CD14-positive monocyte (primary cell): Measurements from ENCODE around the gene LDLRAD4. TPM values are rescaled to one million over a fixed set of nuclear protein-coding genes. Genes with fewer than 3 reads are reported as not detected.

Source experiments
- DNase-seq, 3 donors: peaks; one replicate each; pipeline ENCODE4 v3.0.0-alpha.2; 2011 to 2022
- H2AFZ ChIP-seq: 2 replicates; pipeline ENCODE4 v1.6.0; 2012; ENCODE audit warnings: mild to moderate bottlenecking, low read depth, low read length, inconsistent platforms; ENCODE audit not compliant: insufficient read depth, poor library complexity, severe bottlenecking
- H3K27ac ChIP-seq, 2 donors: 1 replicate in 1 of 2; 2 replicates in 1 of 2; pipeline ENCODE4 v1.5.1; 2012 to 2013; ENCODE audit warnings: low read length in 2 of 2, control low read depth in 1 of 2, inconsistent platforms in 1 of 2, low read depth in 1 of 2, mild to moderate bottlenecking in 1 of 2
- H3K27me3 ChIP-seq, 2 donors: one replicate each; pipeline versions ENCODE4 v1.6.0 to v1.6.1; 2011 to 2013; ENCODE audit warnings: low read length in 2 of 2; ENCODE audit not compliant: control insufficient read depth in 2 of 2, insufficient read depth in 2 of 2
- H3K36me3 ChIP-seq, 2 donors: replicated peaks in 1 of 2; 1 replicate in 1 of 2; 2 replicates in 1 of 2; pipeline versions ENCODE4 v1.5.1 to v1.6.1; 2012 to 2013; ENCODE audit warnings: low read length in 2 of 2, control low read depth in 1 of 2, inconsistent platforms in 1 of 2, mild to moderate bottlenecking in 1 of 2; ENCODE audit not compliant: insufficient read depth in 2 of 2, control insufficient read depth in 1 of 2
- H3K4me1 ChIP-seq, 2 donors: 1 replicate in 1 of 2; 2 replicates in 1 of 2; pipeline versions ENCODE4 v1.5.1 to v1.6.1; 2012 to 2013; ENCODE audit warnings: low read length in 2 of 2, control low read depth in 1 of 2, inconsistent platforms in 1 of 2, mild to moderate bottlenecking in 1 of 2, moderate library complexity in 1 of 2; ENCODE audit not compliant: insufficient read depth in 2 of 2, control insufficient read depth in 1 of 2
- H3K4me2 ChIP-seq: replicated peaks from 2 replicates; pipeline ENCODE3; 2012; ENCODE audit warnings: low read length, moderate library complexity, mild to moderate bottlenecking; ENCODE audit not compliant: poor library complexity, severe bottlenecking; ENCODE audit errors: extremely low read depth
- H3K4me3 ChIP-seq, 3 experiments: fragments of 200-600 bp in 1 of 3; sonication (generic) in 1 of 3; replicated peaks in 1 of 3; 1 replicate in 2 of 3; 2 replicates in 1 of 3; pipeline ENCODE4 v1.5.1; 2011 to 2013; ENCODE audit warnings: low read length in 3 of 3, mild to moderate bottlenecking in 3 of 3, control low read depth in 2 of 3, low read depth in 2 of 3, inconsistent platforms in 1 of 3, moderate library complexity in 1 of 3
- H3K79me2 ChIP-seq: 2 replicates; pipeline ENCODE4 v1.6.0; 2012; ENCODE audit warnings: mild to moderate bottlenecking, control low read depth, inconsistent platforms, low read length, moderate library complexity; ENCODE audit not compliant: insufficient read depth
- H3K9ac ChIP-seq: 2 replicates; pipeline ENCODE4 v1.6.0; 2017; ENCODE audit warnings: low read length, mild to moderate bottlenecking; ENCODE audit not compliant: insufficient read depth, poor library complexity, severe bottlenecking
- H3K9me3 ChIP-seq, 2 donors: replicated peaks in 1 of 2; 1 replicate in 1 of 2; 2 replicates in 1 of 2; pipeline versions ENCODE4 v1.5.1 to v1.6.1; 2012 to 2013; ENCODE audit warnings: low read length in 2 of 2, control low read depth in 1 of 2; ENCODE audit not compliant: control insufficient read depth in 1 of 2, insufficient read depth in 1 of 2
- H4K20me1 ChIP-seq: 2 replicates; pipeline ENCODE4 v1.6.0; 2012; ENCODE audit warnings: mild to moderate bottlenecking, low read length, control low read depth, moderate library complexity; ENCODE audit not compliant: insufficient read depth
- H3K27ac Mint-ChIP-seq, 7 donors: one replicate each; pipeline ENCODE4 v1.8.0; 2020; ENCODE audit warnings: mild to moderate bottlenecking in 7 of 7, mixed read lengths in 7 of 7, moderate library complexity in 6 of 7, inconsistent platforms in 2 of 7
- H3K27me3 Mint-ChIP-seq, 3 donors: one replicate each; pipeline ENCODE4 v1.8.0; 2021 to 2022; ENCODE audit warnings: low read depth in 3 of 3, mild to moderate bottlenecking in 3 of 3, mixed read lengths in 3 of 3, moderate library complexity in 3 of 3, inconsistent platforms in 1 of 3
- H3K36me3 Mint-ChIP-seq, 2 donors: one replicate each; pipeline ENCODE4 v1.8.0; 2020; ENCODE audit warnings: mixed read lengths in 2 of 2, inconsistent platforms in 1 of 2, mild to moderate bottlenecking in 1 of 2
- H3K4me1 Mint-ChIP-seq: one replicate; pipeline ENCODE4 v1.8.0; 2020; ENCODE audit warnings: mild to moderate bottlenecking, mixed read lengths
- H3K4me3 Mint-ChIP-seq, 2 donors: one replicate each; pipeline ENCODE4 v1.8.0; 2020; ENCODE audit warnings: mild to moderate bottlenecking in 2 of 2, mixed read lengths in 2 of 2, moderate library complexity in 1 of 2
- H3K9me3 Mint-ChIP-seq, 7 donors: one replicate each; pipeline ENCODE4 v1.8.0; 2020 to 2022; ENCODE audit warnings: mixed read lengths in 7 of 7, mild to moderate bottlenecking in 6 of 7, moderate library complexity in 6 of 7, inconsistent platforms in 2 of 7
- CTCF ChIP-seq: fragments of 200-600 bp; IDR thresholded peaks from one replicate; pipeline ENCODE4 v1.8.0; 2022; ENCODE audit warnings: antibody characterized with exemption, mild to moderate bottlenecking
- WGBS: methylation state at CpG from one replicate; pipeline ENCODE4 v1.1.5; 2013; ENCODE audit warnings: missing lambda C conversion rate; ENCODE audit not compliant: insufficient coverage; 5-methylcytosine and 5-hydroxymethylcytosine counted together
- intact Hi-C, 2 donors: fragments of 100-400 bp; cut with micrococcal nuclease; formaldehyde crosslinking; loops; one replicate each; pipeline versions ENCODE4 v1.15.0 to v1.15.1; 2023
- polyA plus RNA-seq, 3 donors: library from polyadenylated mRNA; depleted of rRNA in 1 of 3; unstranded in 2 of 3; stranded (reverse) in 1 of 3; fragments of 300-500 nt in 2 of 3; fragments of >200 nt in 1 of 3; fragmentation: Illumina TruSeq in 2 of 3; gene quantifications; 1 replicate in 2 of 3; 2 replicates in 1 of 3; pipeline ENCODE4 v1.2.3, GENCODE V29; 2012 to 2021

The LDLRAD4 gene
- polyA plus RNA-seq, 3 donors, result 13.5 to 15.4 (median 13.8) TPM

- intact Hi-C loops, result no loop called here
- TF ChIP-seq CTCF, result no peak
- Mint-ChIP-seq H3K9me3 (peaks cover 19 to 27% (median 24%) of the 10 kb centered on the region in 7 donors), H3K4me3 (no peak overlapping the region), H3K4me1 (peaks cover 4% of the 10 kb centered on the region), H3K27ac (peak overlapping the region in 2 of 7 donors; percentile 33 to 47), H3K27me3 (peaks cover 0 to 2% (median 0%) of the 10 kb centered on the region in 3 donors), H3K36me3 (peaks cover 0 to 5% of the 10 kb centered on the region in 2 donors)
- Histone ChIP-seq H2AFZ (no peak overlapping the region), H3K9me3 (peaks cover 24 to 27% of the 10 kb centered on the region in 2 donors), H4K20me1 (no peaks in the 10 kb centered on the region), H3K36me3 (peaks cover 0 to 7% of the 10 kb centered on the region in 2 donors), H3K4me1 (no peaks in the 10 kb centered on the region), H3K4me2 (no peak overlapping the region), H3K27ac (no peak overlapping the region), H3K9ac (no peak overlapping the region), H3K79me2 (no peaks in the 10 kb centered on the region), H3K4me3 (no peak overlapping the region), H3K27me3 (no peaks in the 10 kb centered on the region)
- no peak for DNase-seq
- 98% methylated on average over 8 of the region's 19 CpGs for WGBS
Observed at GRCh38 chr18:13318731-13319501, 100.4 kb downstream of the LDLRAD4 start.

- peaks cover 0 to 2% (median 0%) of the 10 kb centered on the region in 3 donors for H3K27me3 Mint-ChIP-seq
- Histone ChIP-seq H3K4me2 (no peak overlapping the region), H2AFZ (no peak overlapping the region), H4K20me1 (no peaks in the 10 kb centered on the region), H3K9me3 (peaks cover 23 to 24% of the 10 kb centered on the region in 2 donors), H3K27me3 (no peaks in the 10 kb centered on the region), H3K79me2 (no peaks in the 10 kb centered on the region), H3K4me1 (no peaks in the 10 kb centered on the region), H3K36me3 (peaks cover 0 to 3% of the 10 kb centered on the region in 2 donors), H3K9ac (no peak overlapping the region), H3K27ac (no peak overlapping the region), H3K4me3 (no peak overlapping the region)
- no peak for TF ChIP-seq CTCF
- H3K9me3 Mint-ChIP-seq, result peaks cover 16 to 24% (median 22%) of the 10 kb centered on the region in 7 donors
- H3K27ac Mint-ChIP-seq, result no peak overlapping the region
- H3K4me3 Mint-ChIP-seq, result no peak overlapping the region
- WGBS, result 100% methylated on average over 1 of the region's 4 CpGs
- intact Hi-C loops, result no loop called here
- peaks cover 0 to 2% of the 10 kb centered on the region in 2 donors for H3K36me3 Mint-ChIP-seq
- peaks cover 4% of the 10 kb centered on the region for H3K4me1 Mint-ChIP-seq
- no peak for DNase-seq
Observed at GRCh38 chr18:13319629-13320028, 101.1 kb downstream of the LDLRAD4 start.
